NK-92 (cell line): Measurements from ENCODE around the gene PIN4.
"Not testable (repeated sequence)": the region's sequence is repeated elsewhere in the genome, so short reads cannot be mapped to it uniquely, and the experiment has no call there.

Experiments used
- DNase-seq: peaks from one replicate; lab custom pipeline; 2025; ENCODE audit not compliant: unreplicated experiment; lab: John Stamatoyannopoulos, UW

Gene PIN4

GRCh38 chrX:72181178-72182125 is at the start of gene PIN4:
TSS of gene PIN4 (plus strand) at chrX:72181757. CDS start at chrX:72181786, 29 bp downstream.
- peak; percentile 16 for DNase-seq

- DNase-seq = no peak
Measured at GRCh38 chrX:72132456-72132855, 49.1 kb upstream of the PIN4 start.

GRCh38 chrX:72133851-72134546 is 47.6 kb upstream of the PIN4 start:
- DNase-seq = no peak

- no peak for DNase-seq
Measured at GRCh38 chrX:72137846-72138495, 43.6 kb upstream of the PIN4 start.

- no peak for DNase-seq
Measured at GRCh38 chrX:72139538-72139937, 42.0 kb upstream of the PIN4 start.

- no peak for DNase-seq
Measured at GRCh38 chrX:72141372-72142004, 40.1 kb upstream of the PIN4 start.

- no peak for DNase-seq
Measured at GRCh38 chrX:72142094-72142793, 39.3 kb upstream of the PIN4 start.

- no peak for DNase-seq
Measured at GRCh38 chrX:72142794-72143608, 38.6 kb upstream of the PIN4 start.

GRCh38 chrX:72143609-72143907 is 38.0 kb upstream of the PIN4 start:
- DNase-seq = no peak

- DNase-seq = no peak
Measured at GRCh38 chrX:72145181-72145580, 36.4 kb upstream of the PIN4 start.

GRCh38 chrX:72146527-72146926 is 35.0 kb upstream of the PIN4 start:
- no peak for DNase-seq

- DNase-seq = no peak
Measured at GRCh38 chrX:72158773-72159172, 22.8 kb upstream of the PIN4 start.

GRCh38 chrX:72159769-72160168 is 21.8 kb upstream of the PIN4 start:
- no peak for DNase-seq

- DNase-seq = no peak
Measured at GRCh38 chrX:72165551-72165950, 16.0 kb upstream of the PIN4 start.

- DNase-seq = no peak
Measured at GRCh38 chrX:72169008-72169728, 12.4 kb upstream of the PIN4 start.

- DNase-seq = not testable (repeated sequence)
Measured at GRCh38 chrX:72176289-72176688, 5.3 kb upstream of the PIN4 start.

- no peak for DNase-seq
Measured at GRCh38 chrX:72176981-72177380, 4.6 kb upstream of the PIN4 start.

GRCh38 chrX:72180539-72180938 is 1.0 kb upstream of the PIN4 start:
- no peak for DNase-seq

GRCh38 chrX:72182924-72183323 is 1.4 kb downstream of the PIN4 start:
- DNase-seq = no peak
